Activated effector memory CD4-positive, alpha-beta T cell treated with Interleukin-2 at 50 U/mL for 16 hours (primary cell): ENCODE data around the gene CORO7.

ENCODE experiments used
- DNase-seq: peaks from one replicate; pipeline ENCODE4 v3.0.0-alpha.2; 2020

CORO7 gene

DNA sequence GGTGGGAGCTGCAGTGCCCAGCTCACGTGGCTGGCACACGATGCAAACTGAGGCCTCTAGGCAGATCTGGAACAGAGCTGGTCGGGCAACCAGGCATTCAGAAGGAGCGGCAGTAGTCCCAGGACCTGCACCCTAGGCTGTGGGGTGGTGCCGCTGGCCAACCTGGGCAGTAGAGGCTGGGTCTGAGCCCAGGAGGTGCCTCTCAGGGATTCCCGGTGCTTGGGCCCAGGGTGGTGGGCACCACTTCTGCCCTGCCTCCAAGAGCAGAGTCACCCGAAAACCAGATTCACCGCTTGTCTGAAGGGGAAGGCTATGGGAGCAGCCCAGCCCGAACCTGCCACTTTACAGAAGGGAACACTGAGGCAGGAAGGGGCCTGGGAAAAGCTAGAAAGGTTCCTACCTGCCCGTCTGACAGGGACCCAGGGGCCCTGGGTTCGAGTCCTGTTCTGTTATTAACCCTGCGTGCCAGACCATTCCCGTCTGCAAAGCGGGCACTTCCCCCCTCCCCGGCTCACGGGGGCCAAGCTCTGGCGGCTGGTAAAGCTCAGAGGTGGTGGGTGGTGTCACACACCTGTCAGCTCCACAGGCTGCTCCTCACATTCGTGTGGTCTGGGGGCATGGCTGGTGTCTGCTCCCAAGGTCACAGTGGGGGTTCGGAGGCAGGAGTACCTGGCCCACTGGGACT is 83.6 kb downstream of the CORO7 start:
- DNase-seq: no peak

GRCh38 chr16:4332083-4332482 is 84.3 kb downstream of the CORO7 start:
- DNase-seq: no peak

GRCh38 chr16:4330277-4330874 is 86.0 kb downstream of the CORO7 start:
- DNase-seq: peak; percentile 52

DNA sequence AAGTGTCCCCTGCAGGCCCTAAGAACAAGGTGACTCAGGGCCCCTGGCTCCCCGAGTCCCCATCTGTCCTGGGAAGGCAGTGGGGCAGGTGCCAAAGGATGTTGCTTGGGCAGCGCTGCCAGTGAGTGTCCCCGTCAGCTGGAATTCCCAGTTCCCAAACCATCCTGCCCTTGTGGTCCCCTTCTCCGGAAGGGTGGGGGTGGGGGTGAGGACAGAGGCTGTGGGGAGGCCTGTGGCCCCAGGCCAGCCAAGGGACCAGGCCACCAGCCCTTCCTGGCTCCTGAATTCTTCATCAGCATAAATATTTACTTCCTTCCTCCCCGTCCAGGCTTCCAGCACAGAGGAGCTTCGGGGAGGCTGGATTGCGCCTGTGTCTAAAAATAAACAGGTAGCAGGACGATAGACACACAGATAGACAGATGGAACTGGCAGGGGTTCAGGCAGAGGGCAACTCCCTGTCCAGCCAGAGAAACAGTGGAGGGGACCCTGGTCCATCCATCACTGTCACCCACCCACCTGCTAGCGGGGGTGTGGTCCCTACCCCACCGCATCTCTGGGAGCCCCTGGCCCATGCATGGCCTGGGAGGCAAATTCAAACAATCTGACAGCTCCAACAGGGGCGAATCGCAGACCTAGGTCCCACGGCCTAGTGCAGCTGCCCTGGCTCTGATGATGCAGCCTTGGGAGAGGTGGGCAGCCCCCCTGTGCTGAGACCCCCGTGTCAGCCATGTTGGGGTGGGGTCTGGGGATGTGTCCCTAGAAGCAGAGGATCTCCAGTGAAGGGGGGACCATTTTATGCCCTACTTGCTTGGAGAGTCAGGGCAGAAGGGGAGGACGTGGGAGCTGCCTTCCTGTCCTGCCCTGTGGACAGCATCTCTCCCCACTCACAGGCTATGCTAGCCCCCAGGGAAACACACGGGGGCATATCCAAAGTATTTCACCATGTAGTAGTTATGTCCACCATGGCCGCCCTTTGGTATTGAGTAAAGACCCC is 87.3 kb downstream of the CORO7 start:
- DNase-seq: no peak

- DNase-seq: peak; percentile 20
Observed at GRCh38 chr16:4328046-4328781, 88.2 kb downstream of the CORO7 start.

GRCh38 chr16:4327386-4328045 is 88.9 kb downstream of the CORO7 start:
- no peak for DNase-seq

GRCh38 chr16:4325253-4325758 is 91.1 kb downstream of the CORO7 start:
- DNase-seq: no peak

GRCh38 chr16:4324492-4325252 is 91.7 kb downstream of the CORO7 start:
- DNase-seq: no peak

DNA sequence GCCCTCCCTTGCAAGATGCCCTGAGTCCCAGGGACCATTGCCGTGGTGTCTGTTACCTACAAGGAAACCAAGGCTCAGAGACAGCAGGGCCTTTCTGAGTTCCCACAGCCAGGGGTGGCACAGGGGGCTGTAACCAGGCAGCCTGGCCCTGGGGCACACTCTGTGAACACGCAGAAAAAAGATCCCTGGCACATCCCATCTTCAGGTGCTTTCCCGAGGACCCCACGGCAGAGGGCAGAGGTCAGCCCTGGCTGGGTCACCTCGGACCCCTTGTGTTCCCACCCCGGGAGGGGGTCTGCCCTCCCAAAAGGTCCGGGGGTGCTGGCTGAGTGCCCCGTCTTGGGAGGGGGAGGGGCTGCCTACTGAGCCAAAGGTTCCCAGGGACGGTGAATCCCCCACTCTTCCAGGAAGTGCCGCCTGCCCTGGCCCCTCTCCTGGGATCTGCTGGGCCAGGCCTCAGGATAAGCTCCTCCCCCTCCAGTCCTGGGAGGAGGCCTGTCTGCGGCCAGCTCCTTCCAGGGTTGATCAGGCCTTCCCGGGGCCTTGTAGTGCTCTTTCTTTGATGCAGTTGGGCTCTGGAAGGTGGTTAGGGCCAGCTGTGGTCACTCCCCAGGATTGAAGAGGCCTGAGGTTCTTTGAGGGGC is 92.4 kb downstream of the CORO7 start:
- no peak for DNase-seq

DNA sequence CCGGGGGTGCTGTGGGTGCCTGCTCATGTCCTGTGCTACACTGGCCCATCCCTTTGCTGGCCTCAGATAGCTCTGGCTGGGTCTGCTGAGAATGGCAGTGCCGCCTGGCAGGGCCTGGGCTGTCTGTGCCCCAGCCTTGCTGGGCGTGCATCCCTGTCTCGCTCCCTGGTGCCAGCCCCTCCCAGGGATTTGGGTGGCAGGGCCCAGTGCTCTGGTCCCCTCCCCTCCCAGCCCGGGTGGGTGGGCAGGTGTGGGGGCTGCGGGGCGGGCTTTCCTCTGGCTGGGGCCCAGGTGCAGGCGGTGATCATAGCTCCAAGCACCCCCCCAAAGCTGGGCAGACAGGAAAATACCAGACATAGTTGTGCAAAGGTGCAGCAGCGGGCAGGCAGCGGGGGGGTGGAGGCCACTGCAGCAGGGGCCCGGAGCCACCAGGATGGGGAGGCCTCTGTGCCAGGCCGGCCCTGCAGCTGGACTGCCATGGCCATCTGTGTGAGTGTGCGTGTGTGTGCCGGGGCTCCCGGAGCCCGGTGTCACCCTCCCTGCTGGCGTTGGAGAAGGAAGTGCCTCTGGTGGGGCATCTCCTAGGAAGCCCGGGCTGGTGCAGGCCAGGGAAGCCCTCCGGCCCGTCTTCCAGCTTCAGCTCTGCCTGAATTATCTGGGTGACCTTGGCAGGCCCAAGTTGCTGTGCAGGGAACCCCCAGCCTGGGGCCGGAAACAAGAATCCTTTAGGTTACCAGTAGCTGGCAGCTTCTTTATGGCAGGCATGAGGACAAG is 93.1 kb downstream of the CORO7 start:
- DNase-seq: no peak

DNA sequence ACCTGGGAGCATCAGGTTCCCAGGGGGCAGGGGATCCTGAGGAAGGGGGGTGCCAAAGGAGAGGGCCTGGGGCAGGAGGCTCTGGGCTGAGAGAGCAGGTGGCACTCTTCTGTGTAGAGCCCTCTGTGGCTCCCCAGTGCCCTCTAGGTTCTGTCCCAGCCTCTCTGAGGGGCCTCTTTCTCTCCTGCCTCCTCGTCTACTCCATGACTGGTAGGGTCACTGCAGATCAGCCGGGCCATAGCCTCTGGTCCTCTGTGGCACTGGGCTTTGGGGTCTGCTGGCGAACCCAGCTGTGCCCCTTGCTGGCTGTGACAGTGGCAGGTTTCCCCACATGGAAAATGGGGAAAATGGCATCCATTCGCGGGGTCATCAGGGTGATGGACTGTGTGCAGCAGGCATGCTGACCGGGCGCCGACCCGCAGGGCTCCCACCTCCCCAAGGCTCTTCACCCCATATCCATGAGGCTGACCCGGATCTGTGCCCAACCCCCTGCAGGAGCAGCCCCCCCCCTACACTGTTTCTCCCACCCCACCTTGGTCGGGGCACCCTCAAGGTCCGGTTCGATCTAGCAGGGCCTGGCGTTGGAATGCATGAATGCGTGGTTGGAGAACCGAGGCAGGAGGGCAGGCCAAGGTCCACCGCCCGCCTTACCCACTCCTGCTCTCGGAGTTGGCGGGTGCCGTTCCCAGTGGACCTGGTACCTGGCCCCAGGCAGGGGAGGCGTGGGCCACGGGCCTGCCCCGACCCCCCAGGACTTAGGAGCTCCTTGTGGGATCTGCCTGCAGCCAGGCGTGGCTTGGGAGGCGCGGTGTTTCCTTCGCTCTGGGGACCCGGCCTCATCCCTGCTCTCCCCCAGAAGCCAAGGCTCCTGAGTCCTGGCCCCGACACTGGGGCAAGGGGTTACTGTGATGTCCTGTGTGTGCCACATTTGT is 94.0 kb downstream of the CORO7 start:
- DNase-seq: no peak

DNA sequence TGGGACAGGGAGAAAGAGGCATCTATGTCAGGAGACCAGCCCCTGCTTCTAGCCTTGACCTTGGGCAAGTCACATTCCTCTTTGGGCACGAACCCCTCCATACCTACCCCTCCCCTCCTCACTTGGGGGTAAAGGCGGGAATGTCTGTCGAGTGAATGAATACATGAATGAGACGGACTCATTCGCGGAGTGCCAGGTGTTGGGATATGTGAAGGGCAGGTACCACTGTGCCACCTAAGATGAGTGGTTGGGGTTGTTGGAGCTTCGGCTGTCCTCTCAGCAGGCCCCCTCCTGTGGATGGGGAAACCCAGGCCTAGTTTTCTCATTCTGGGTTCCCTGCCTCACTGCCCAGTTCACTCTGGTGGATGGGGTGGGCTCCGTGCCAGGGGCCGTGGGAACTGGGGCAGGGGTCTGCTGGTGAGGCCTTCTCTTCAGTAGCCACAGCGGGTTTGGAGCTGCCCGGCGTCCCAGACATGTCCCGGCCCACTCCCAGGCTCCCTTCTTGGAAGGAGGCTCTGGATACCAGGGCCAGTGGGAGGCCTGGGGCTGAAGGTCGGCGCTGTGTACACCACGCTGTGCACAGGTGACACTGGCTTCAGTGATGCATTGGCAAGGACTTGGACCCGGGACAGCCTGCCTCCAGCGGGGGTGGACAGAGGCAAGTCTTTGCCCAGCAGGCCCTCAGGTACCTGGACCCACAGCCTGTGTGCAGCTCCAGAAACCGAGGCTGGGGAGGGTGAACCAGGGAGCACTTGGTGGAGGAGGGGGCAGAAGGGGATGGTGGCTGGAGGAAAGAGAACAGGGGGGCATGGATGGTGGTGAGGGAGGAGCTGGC is 94.9 kb downstream of the CORO7 start:
- DNase-seq: no peak

DNA sequence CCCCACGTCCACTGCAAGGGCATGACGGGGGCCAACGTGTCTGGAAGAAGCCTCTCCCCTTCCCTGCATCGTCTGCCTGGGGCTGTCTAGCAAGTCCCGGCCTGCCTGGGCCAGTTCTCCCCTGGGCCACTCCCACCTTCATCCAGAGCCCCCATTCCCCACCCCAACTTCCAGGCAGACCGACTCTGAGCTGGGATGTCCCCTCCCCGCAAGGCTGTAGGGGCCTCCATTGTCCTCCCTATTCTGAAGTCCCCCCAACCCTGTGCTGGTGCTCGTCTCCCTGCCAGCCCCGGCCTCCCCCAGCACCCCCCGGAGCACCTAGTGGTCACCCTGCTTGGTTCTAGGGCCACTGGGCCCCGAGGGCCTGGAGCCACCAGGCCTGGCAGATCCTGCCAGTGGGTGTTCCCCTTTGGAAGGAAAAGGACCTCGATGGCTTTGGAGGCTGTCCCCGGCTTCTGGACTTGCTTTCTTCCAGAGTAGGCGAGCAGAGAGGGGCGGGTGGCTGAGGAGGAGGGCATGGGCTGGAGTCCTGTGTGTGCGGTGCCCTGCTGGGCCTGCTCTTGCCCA is 95.7 kb downstream of the CORO7 start:
- no peak for DNase-seq

DNA sequence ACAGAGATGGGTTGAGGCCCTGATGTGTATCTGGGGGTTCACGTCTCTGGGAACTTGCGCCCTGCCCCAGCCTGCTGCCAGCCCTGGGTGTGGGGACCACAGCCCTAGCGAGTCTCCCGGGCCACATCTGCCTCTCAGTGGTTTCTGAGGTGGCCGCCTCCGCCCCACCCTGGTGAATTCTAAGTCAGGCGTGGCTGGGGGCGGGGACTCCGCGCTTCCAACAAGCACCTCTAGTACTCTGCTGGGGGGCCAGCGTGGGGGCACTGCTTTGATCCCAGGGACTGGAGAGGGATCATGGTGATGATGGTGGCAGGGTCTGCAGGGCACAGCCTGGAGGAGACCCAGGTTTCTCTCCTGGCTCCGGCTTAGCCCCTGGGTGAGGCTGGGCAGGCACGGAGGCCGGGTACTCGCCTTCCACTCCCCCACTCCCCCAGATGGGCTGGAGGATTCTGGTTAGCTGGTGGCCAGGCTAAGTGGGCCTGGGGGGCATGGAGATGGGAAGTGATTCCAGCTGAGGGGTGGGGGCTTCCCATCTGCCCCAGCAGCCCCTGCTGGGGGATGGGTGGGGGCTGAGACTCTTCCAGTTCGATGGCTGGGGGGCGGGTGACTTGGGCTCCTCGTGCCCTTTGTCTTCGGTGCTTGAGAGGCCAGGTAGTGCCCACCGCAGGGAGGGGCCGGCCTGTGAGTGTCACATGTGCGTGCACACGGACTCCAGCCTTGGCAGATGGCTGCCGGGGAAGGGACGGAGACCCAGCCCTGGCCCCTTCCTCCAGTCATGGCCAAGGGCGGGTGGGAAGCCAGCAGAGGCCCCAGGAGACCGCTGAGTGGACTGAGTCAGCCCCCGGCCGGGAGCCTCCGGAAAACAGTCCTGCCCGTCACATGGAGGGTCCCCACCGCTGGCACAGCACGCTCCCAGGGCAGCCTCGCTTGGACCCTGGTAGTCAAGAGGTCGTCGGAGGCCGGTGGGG is 96.7 kb downstream of the CORO7 start:
- peak; percentile 45 for DNase-seq

DNA sequence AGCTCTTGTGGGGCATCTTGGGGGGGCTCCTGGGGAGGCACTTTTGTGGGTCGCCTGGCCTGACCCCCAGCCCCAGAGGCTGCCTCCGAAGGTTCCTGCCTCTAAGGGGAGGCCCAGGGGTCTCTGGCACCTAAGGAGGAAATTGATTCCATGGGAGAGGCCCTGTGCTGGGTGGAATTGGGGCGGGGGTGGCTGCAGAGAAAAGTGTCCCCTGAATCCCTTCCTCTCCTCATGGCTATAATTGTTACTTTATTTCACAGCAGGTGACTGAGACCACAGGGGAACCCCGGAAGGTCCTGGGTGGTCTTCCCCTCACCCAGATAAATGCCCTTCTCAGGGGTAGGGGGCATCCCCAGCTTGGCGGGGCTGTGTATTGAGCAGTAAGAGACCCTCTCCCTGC is 97.4 kb downstream of the CORO7 start:
- no peak for DNase-seq

DNA sequence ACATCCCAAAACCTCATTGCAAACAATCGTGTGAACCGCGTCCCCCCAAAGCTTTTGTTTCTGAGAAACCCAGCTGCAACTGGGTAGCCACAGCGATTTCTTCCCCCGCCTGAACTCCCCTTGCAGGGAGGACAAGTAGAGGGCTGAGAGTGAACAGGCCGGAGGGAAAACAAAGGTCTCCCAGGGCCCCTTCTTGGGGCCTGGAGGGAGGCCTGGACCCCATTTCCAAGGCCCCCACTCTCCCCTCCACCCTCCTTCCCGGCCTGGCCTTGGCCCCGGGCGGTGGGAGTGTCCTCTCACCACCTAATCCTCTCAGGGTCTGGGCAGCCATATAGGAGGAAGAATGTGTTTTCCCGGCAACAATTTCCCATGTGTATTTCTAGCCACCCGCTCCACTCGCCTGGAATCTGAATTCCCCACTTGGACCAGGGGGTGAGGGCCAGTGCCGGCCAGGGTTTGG is 97.9 kb downstream of the CORO7 start:
- DNase-seq: no peak
